HPDE6-E6E7 (cell line): ENCODE data around the gene HSPD1.

ENCODE experiments used
- DNase-seq: peaks from one replicate; pipeline ENCODE4 v3.0.0; 2011; ENCODE audit warnings: missing footprints; ENCODE audit errors: extremely low spot score

Gene HSPD1

DNA sequence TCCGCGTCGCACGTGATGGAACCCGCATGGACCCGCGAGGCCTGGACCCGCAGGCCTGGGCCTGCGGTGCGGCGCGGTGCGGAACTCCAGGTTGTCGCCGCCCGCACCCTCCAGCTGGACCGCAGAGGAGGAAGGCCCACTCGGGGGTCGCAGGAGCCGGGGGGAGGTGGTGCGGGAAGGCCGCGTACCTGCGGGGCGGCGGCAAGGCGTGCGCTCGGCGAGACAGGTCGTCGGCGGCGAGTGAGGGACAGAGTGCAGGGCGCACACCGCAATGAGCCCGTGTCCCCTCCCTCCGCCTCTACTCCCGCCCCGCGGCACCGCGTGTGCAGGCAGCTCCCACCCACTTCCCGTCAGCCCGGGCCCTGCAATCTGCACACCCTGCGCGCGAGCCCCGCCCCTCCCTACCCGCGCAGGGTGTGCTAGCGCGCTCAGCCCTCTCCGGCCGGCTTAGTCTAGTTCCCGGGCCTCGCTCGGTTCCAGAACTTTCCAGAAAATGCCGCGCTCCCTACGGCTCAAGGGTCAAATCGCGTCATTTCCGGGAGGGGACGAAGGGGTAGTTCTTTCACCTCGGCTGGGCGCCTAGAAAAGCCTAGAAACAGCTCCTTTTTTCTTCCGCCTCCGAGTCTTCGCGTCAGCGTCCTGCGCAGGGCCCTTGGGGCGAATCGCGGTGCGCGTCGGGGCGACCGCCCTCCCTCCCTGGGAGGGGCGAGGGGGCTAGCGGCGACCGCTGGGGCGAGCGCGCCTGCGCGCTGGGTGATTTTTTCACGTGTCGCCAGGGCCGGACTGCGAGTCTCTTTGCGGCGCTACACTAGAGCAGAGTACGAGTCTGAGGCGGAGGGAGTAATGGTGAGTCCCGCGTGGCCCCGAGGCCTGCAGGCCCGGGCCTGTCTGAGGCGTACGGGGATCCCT lies at the start of gene HSPD1, which contains the start of gene HSPE1:
TSS of gene HSPD1 (minus strand) at position 247 of the 909 bp plus-strand sequence. CDS start 992 bp downstream, outside the sequence.
TSS of gene HSPE1 (plus strand) at position 786 of the 909 bp plus-strand sequence. CDS start at position 844, 58 bp downstream.
- DNase-seq = peak; percentile 91

- DNase-seq = no peak
Measured at GRCh38 chr2:197548582-197548981, 48.9 kb upstream of the HSPD1 start.

DNA sequence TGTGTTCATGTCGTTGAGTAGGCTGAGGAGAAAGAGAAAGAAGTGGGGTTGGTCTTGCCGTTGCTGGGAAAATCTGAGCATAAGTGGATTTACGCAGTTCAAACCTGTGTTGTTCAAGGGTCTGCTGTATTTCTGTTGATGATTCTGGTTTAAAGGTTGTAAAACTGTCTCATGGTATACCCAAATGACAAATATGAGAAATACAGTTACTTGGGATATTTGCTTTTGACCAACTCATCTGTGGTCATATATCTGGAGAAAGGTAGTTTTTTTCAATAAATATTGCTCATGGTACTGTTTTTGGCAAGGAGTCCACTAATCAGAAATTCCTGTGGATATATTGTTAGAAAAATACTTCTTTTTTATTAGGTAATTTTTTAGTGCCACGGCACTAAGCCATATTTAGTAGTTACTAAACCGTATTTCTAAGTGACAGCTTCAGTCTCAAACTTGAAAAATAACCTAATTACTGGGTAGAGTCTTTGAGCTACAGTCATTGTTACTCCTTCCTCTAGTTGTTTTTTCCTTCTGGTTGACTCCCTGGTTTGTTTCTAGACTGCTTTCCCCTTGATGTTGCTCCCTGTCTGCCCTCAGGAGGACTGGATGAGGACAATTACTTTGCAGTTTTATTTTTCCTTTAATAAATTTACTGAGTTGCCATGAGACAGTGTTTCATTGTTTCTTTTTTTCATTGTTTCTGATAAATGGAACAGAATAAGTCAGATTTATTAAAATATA lies 47.7 kb upstream of the HSPD1 start:
- no peak for DNase-seq

DNA sequence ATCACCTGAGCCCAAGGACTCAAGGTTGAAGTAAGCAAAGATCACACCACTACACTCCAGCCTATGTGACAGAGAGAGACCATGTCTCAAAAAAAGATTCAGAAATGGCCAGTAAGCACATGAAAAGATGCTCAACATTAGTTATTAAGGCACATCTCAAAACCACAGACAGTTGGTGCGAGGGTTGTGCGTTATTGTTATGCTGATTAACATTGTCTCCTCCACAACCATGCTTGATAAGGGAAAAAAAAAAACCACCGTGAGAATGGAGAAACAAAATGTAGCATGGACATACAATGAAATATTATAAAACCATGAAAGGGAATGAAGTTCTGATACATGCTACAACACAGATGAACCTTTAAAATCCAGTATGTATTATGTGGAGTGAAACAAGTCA lies 43.6 kb upstream of the HSPD1 start:
- no peak for DNase-seq

- no peak for DNase-seq
Measured at GRCh38 chr2:197539734-197540133, 40.1 kb upstream of the HSPD1 start.

DNA sequence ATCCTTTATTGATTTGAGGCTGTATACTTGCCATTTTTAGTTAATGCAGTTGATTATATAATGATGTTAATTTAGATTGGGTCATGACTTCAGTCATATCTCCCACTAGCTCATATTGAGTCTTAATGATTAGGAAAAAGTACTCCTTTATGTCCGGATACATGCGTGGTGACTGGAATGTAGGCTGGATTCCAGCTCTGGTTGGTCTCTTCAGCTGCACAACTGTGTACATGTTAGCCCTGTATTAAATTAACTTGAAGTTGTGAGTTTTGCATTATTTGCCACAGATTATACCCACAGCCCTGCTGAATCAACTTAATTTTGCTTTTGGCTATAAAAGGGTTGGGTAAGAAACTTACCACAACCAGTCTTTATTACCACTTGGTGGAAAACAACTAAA lies 38.8 kb upstream of the HSPD1 start:
- DNase-seq = no peak

GRCh38 chr2:197517150-197517549 lies 17.5 kb upstream of the HSPD1 start:
- no peak for DNase-seq

DNA sequence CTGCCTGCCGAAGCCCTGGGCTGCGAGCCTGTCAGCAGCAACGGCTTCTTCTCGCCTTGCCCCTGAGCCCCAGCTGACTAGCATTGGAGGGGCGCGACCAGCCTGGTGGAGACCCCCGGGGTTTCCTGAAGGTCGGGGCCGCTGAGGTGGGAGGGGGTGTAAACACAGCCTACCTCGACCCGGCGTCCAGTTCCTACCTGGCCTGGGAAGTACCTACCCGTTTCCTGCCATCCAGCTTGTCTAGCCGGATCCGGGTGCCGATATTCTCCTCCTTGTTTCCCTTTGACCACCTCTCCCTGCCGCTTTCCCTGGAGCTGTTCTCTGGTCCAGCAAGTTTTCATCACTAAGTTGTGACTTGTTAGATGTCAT lies 16.7 kb upstream of the HSPD1 start:
- peak; percentile 29 for DNase-seq

GRCh38 chr2:197515739-197516392 lies 16.2 kb upstream of the HSPD1 start, which contains the start of gene MOB4:
MOB4 (plus strand) TSS chr2:197516066; CDS start chr2:197516087, 21 bp downstream.
- peak; percentile 92 for DNase-seq

GRCh38 chr2:197515315-197515738 lies 15.7 kb upstream of the HSPD1 start:
- DNase-seq = no peak

GRCh38 chr2:197514754-197515153 lies 15.1 kb upstream of the HSPD1 start:
- DNase-seq = no peak

GRCh38 chr2:197513915-197514314 lies 14.3 kb upstream of the HSPD1 start:
- DNase-seq = no peak

GRCh38 chr2:197506658-197507057 lies 7.0 kb upstream of the HSPD1 start:
- DNase-seq = no peak

GRCh38 chr2:197504512-197504911 lies 4.9 kb upstream of the HSPD1 start:
- no peak for DNase-seq

- no peak for DNase-seq
Measured at GRCh38 chr2:197504000-197504399, 4.4 kb upstream of the HSPD1 start.

DNA sequence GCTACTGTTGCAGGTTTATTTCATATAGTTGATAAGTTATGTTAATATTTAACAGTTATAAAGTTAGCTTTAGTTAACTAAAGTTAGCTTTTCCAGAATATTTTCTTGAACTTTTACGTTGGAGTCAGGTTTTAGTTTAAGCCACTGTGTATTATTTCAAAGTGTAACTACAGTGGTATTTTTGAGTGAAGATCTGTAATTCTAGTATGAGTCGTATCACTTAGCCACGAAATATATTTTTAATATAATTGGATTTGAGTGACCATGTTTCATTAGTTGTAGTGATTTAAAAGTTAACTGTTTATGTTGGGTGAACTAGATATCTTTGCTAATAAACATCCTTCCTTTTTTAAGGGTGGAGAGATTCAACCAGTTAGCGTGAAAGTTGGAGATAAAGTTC lies 3.0 kb upstream of the HSPD1 start:
- DNase-seq = no peak

GRCh38 chr2:197502201-197502600 lies 2.6 kb upstream of the HSPD1 start:
- no peak for DNase-seq

DNA sequence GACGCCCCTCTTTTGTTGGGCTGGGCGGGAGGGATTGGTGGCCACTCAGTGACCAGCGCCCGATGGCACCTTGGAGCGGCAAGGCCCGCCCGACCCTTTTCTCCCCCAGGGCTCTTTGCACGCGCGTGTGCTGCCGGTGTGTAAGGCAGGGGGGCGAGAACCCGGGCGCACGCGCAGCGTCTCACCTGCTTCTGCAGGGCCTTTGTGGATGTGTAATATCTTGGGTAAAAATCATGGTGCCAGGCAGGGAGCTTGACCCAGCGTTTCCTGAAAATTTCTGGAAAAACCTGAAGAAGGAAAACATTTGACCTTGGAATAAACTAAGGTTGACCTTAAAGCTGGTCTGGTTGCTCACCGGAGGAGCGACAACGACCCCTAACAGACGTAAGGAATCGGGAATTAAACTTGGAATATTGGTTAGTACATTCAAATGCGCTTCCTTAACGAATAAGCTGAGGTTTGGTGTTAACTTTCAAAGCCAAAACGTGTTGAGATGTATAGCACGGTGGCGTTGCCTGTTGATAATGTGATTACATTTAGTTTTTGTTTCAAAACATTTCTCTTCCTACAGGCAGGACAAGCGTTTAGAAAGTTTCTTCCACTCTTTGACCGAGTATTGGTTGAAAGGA lies 977 bp upstream of the HSPD1 start:
- no peak for DNase-seq

DNA sequence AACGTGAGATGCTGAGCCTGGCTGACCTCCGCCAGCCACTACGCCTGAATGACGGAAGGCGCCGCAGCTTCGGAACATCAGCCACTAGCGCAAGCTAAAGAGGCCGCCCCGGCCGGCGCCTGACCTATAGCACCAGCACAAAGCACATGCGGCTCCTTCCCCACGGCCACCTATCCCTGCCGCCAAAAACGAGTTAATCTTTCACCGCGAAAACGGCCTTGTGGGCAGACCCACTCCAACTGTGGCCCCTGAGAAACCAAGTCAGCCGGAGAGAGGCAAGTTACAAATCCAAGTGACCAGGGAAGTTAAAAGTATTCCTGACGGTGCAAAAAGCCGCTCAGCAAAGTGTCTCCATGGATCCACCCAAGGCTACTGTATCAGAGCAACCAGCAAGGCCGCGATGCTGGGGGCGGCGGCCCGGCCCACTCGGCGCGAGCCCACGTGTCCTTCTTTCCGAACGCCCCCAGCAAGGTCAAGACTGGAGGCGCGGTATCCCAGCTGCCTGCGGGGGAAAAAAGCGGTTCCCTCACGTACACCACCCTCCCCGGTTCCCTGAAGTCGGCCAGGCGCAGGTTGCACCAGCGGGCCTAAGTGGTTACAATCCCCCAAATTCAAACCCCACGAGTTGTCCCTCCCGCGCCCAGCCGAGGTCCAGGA lies 575 bp downstream of the HSPD1 start:
- DNase-seq = no peak

DNA sequence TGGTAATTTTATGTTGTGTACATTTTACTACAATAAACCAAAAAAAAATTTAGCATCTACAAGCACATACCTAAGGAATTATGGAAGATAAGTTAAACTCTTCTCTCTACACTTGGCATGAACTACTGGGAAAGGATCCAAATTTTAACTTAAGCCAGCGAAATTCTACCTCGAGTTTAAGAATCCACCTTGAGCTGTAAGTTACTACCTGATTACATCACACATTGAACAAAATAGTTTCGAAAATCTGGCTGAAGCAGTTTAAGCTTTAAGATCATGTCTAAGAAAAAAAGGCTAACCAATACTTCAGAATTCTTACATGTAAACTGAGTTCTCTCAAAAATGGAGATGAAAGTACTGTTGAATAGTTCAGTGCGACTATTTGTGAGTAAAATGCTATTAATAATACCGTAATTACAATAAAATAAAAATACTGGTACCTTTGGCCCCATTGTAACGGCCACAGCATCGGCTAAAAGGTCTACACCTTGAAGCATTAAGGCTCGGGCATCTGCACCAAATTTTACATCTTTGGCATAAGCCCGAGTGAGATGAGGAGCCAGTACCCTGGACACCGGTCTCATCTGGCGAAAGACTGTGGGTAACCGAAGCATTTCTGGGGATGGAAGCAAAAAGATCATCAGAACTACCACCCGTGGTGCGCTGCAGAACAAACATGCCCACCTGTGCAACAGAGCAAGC lies 1.3 kb downstream of the HSPD1 start:
- no peak for DNase-seq
